CD4-positive, alpha-beta memory T cell (primary cell): ENCODE measurements around the gene BARX1. TPM values are rescaled to one million over a fixed set of nuclear protein-coding genes. Genes with fewer than 3 reads are reported as not detected.
A peak's percentile ranks its signal among the peaks of the same experiment; 100 is the strongest.

ENCODE experiments used
- CTCF ChIA-PET: fragments of 350-600 bp; sonication (Branson Sonifier 250); formaldehyde crosslinking; loops from one replicate; lab custom pipeline; 2021; ENCODE audit warnings: inconsistent platforms; ENCODE audit not compliant: partially characterized antibody; lab: Charles Lee
- POLR2A ChIA-PET: fragments of 350-600 bp; sonication (Branson Sonifier 250); formaldehyde crosslinking; loops from one replicate; lab custom pipeline; 2021; ENCODE audit not compliant: partially characterized antibody; lab: Charles Lee
- DNase-seq, 5 donors: peaks; one replicate each; pipeline versions ENCODE4 v3.0.0 to v3.0.0-alpha.2; 2020 to 2022; ENCODE audit warnings: mixed read lengths in 1 of 5
- H3K27ac ChIP-seq: one replicate; pipeline ENCODE4 v1.7.0; 2013; ENCODE audit warnings: low read depth, low read length
- H3K27me3 ChIP-seq: 2 replicates; pipeline ENCODE4 v1.7.0; 2013; ENCODE audit warnings: mild to moderate bottlenecking, low read length, moderate library complexity; ENCODE audit not compliant: insufficient read depth
- H3K36me3 ChIP-seq: 2 replicates; pipeline ENCODE4 v1.7.0; 2013; ENCODE audit warnings: mild to moderate bottlenecking, low read length, moderate library complexity; ENCODE audit not compliant: insufficient read depth
- H3K4me1 ChIP-seq: 2 replicates; pipeline ENCODE4 v1.7.0; 2013; ENCODE audit warnings: mild to moderate bottlenecking, low read length, moderate library complexity; ENCODE audit not compliant: insufficient read depth
- H3K4me3 ChIP-seq, 2 donors: one replicate each; pipeline ENCODE4 v1.7.0; 2013; ENCODE audit warnings: low read length in 2 of 2, mild to moderate bottlenecking in 1 of 2
- H3K9me3 ChIP-seq, 2 donors: one replicate each; pipeline ENCODE4 v1.7.0; 2013; ENCODE audit warnings: low read length in 2 of 2, control low read depth in 1 of 2; ENCODE audit not compliant: control insufficient read depth in 1 of 2
- H3K27ac Mint-ChIP-seq, 7 donors: one replicate each; pipeline ENCODE4 v1.8.0; 2020 to 2021; ENCODE audit warnings: mixed read lengths in 7 of 7, mild to moderate bottlenecking in 6 of 7, inconsistent platforms in 3 of 7, moderate library complexity in 3 of 7
- H3K27me3 Mint-ChIP-seq, 2 donors: one replicate each; pipeline ENCODE4 v1.8.0; 2020 to 2021; ENCODE audit warnings: mixed read lengths in 2 of 2
- H3K36me3 Mint-ChIP-seq, 2 donors: one replicate each; pipeline ENCODE4 v1.8.0; 2020 to 2021; ENCODE audit warnings: mixed read lengths in 2 of 2, inconsistent platforms in 1 of 2, mild to moderate bottlenecking in 1 of 2
- H3K4me1 Mint-ChIP-seq, 4 donors: one replicate each; pipeline ENCODE4 v1.8.0; 2020 to 2021; ENCODE audit warnings: mixed read lengths in 4 of 4, mild to moderate bottlenecking in 1 of 4
- H3K4me3 Mint-ChIP-seq, 8 donors: one replicate each; pipeline ENCODE4 v1.8.0; 2020 to 2021; ENCODE audit warnings: mixed read lengths in 8 of 8, mild to moderate bottlenecking in 7 of 8, moderate library complexity in 6 of 8, inconsistent platforms in 3 of 8
- H3K9me3 Mint-ChIP-seq, 8 donors: one replicate each; pipeline ENCODE4 v1.8.0; 2020 to 2021; ENCODE audit warnings: mixed read lengths in 8 of 8, mild to moderate bottlenecking in 5 of 8, inconsistent platforms in 3 of 8, moderate library complexity in 1 of 8
- intact Hi-C: fragments of 100-400 bp; cut with micrococcal nuclease; formaldehyde crosslinking; loops from one replicate; pipeline ENCODE4 v1.15.1; 2023
- polyA plus RNA-seq, 2 donors: library from polyadenylated mRNA; unstranded; fragments of 300-500 nt; fragmentation: Illumina TruSeq; gene quantifications; one replicate each; pipeline ENCODE4 v1.2.3, GENCODE V29; 2021
- total RNA-seq, 2 experiments: library from RNA; stranded (reverse); gene quantifications; one replicate each; pipeline ENCODE4 v1.2.3, GENCODE V29; 2021

Gene BARX1
- total and polyA plus RNA-seq, 4 experiments from 2014 or later, result not detected

GRCh38 chr9:93955981-93956784 lies 1.0 kb upstream of the BARX1 start:
- H3K36me3 Mint-ChIP-seq, result no peaks in the 10 kb centered on the region
- Histone ChIP-seq H3K9me3 (no peaks in the 10 kb centered on the region), H3K4me3 (no peak overlapping the region), H3K27ac (no peak overlapping the region), H3K36me3 (no peaks in the 10 kb centered on the region), H3K4me1 (peaks cover 55% of the 10 kb centered on the region), H3K27me3 (peaks cover 65% of the 10 kb centered on the region)
- peak overlapping the region in 6 of 8 donors; percentile 43 to 82 (median 72) for H3K4me3 Mint-ChIP-seq
- no peak for DNase-seq
- H3K27ac Mint-ChIP-seq, result no peak overlapping the region
- H3K4me1 Mint-ChIP-seq, result peaks cover 15 to 69% (median 42%) of the 10 kb centered on the region in 4 donors
- ChIA-PET CTCF (no interaction called here), POLR2A (no interaction called here)
- H3K9me3 Mint-ChIP-seq, result peaks cover 0 to 3% (median 0%) of the 10 kb centered on the region in 8 donors
- H3K27me3 Mint-ChIP-seq, result peaks cover 46 to 61% of the 10 kb centered on the region in 2 donors
- intact Hi-C loops, result no loop called here

- Histone ChIP-seq H3K4me3 (no peak overlapping the region), H3K4me1 (peaks cover 54% of the 10 kb centered on the region), H3K9me3 (no peaks in the 10 kb centered on the region), H3K27me3 (peaks cover 66% of the 10 kb centered on the region), H3K27ac (no peak overlapping the region), H3K36me3 (no peaks in the 10 kb centered on the region)
- H3K27me3 Mint-ChIP-seq, result peaks cover 44 to 63% of the 10 kb centered on the region in 2 donors
- ChIA-PET CTCF (no interaction called here), POLR2A (no interaction called here)
- intact Hi-C loops, result no loop called here
- H3K36me3 Mint-ChIP-seq, result no peaks in the 10 kb centered on the region
- no peak overlapping the region for H3K27ac Mint-ChIP-seq
- peak overlapping the region in 3 of 8 donors; percentile 8 to 48 (median 13) for H3K4me3 Mint-ChIP-seq
- H3K9me3 Mint-ChIP-seq, result peaks cover 0 to 3% (median 0%) of the 10 kb centered on the region in 8 donors
- peaks cover 20 to 72% (median 45%) of the 10 kb centered on the region in 4 donors for H3K4me1 Mint-ChIP-seq
- no peak for DNase-seq
Measured at GRCh38 chr9:93954434-93955061, 607 bp downstream of the BARX1 start.

GRCh38 chr9:93953496-93954433 lies 1.4 kb downstream of the BARX1 start:
- ChIA-PET CTCF (interaction anchor here (1.3 kb wide), 1 partner anchor 9 kb away, joined by 7 read pairs; no protein-coding TSS in a partner anchor), POLR2A (no interaction called here)
- Mint-ChIP-seq H3K27ac (peak overlapping the region in 2 of 7 donors; percentile 10 to 17), H3K9me3 (peaks cover 0 to 3% (median 0%) of the 10 kb centered on the region in 8 donors), H3K4me1 (peaks cover 17 to 68% (median 39%) of the 10 kb centered on the region in 4 donors), H3K36me3 (no peaks in the 10 kb centered on the region), H3K27me3 (peaks cover 47 to 57% of the 10 kb centered on the region in 2 donors), H3K4me3 (peak overlapping the region; percentile 38 to 88 (median 68))
- H3K4me1 ChIP-seq, result peaks cover 49% of the 10 kb centered on the region
- DNase-seq, result no peak
- no peak overlapping the region for H3K4me3 ChIP-seq
- no peaks in the 10 kb centered on the region for H3K9me3 ChIP-seq
- intact Hi-C loops, result no loop called here
- no peak overlapping the region for H3K27ac ChIP-seq
- no peaks in the 10 kb centered on the region for H3K36me3 ChIP-seq
- H3K27me3 ChIP-seq, result peaks cover 63% of the 10 kb centered on the region

- peak overlapping the region in 2 of 7 donors; percentile 5 to 17 for H3K27ac Mint-ChIP-seq
- Histone ChIP-seq H3K9me3 (no peaks in the 10 kb centered on the region), H3K27ac (no peak overlapping the region), H3K27me3 (peaks cover 66% of the 10 kb centered on the region), H3K4me1 (peaks cover 44% of the 10 kb centered on the region), H3K4me3 (no peak overlapping the region), H3K36me3 (no peaks in the 10 kb centered on the region)
- H3K27me3 Mint-ChIP-seq, result peaks cover 50 to 54% of the 10 kb centered on the region in 2 donors
- peak overlapping the region; percentile 15 to 88 (median 69) for H3K4me3 Mint-ChIP-seq
- ChIA-PET POLR2A (no interaction called here), CTCF (interaction anchor here (1.3 kb wide), 1 partner anchor 9 kb away, joined by 7 read pairs; no protein-coding TSS in a partner anchor)
- peaks cover 16 to 61% (median 38%) of the 10 kb centered on the region in 4 donors for H3K4me1 Mint-ChIP-seq
- peaks cover 0 to 3% (median 0%) of the 10 kb centered on the region in 8 donors for H3K9me3 Mint-ChIP-seq
- DNase-seq, result no peak
- H3K36me3 Mint-ChIP-seq, result no peaks in the 10 kb centered on the region
- intact Hi-C loops, result no loop called here
Measured at GRCh38 chr9:93952784-93953495, 2.2 kb downstream of the BARX1 start.

GRCh38 chr9:93952119-93952783 lies 2.9 kb downstream of the BARX1 start:
- intact Hi-C loops, result no loop called here
- CTCF ChIA-PET, result interaction anchor here (1.2 to 1.3 kb wide), 2 partner anchors 9 to 10 kb away, joined by 3 to 7 read pairs; no protein-coding TSS in a partner anchor

GRCh38 chr9:93951655-93952118 lies 3.5 kb downstream of the BARX1 start:
- no peaks in the 10 kb centered on the region for H3K36me3 ChIP-seq
- peaks cover 55 to 59% of the 10 kb centered on the region in 2 donors for H3K27me3 Mint-ChIP-seq
- H3K4me3 Mint-ChIP-seq, result peak overlapping the region; percentile 57 to 87 (median 72)
- H3K4me1 ChIP-seq, result peaks cover 44% of the 10 kb centered on the region
- DNase-seq, result no peak
- H3K36me3 Mint-ChIP-seq, result no peaks in the 10 kb centered on the region
- H3K9me3 Mint-ChIP-seq, result peaks cover 0 to 3% (median 0%) of the 10 kb centered on the region in 8 donors
- H3K27me3 ChIP-seq, result peaks cover 60% of the 10 kb centered on the region
- CTCF ChIA-PET, result interaction anchor here (1.2 kb wide), 1 partner anchor 10 kb away, joined by 3 read pairs; no protein-coding TSS in a partner anchor
- POLR2A ChIA-PET, result no interaction called here
- no peak overlapping the region for H3K27ac ChIP-seq
- intact Hi-C loops, result no loop called here
- no peak overlapping the region for H3K27ac Mint-ChIP-seq
- H3K4me1 Mint-ChIP-seq, result peaks cover 16 to 64% (median 38%) of the 10 kb centered on the region in 4 donors
- H3K9me3 ChIP-seq, result no peaks in the 10 kb centered on the region
- peak overlapping the region in 1 of 2 donors; percentile 48 for H3K4me3 ChIP-seq

More at GRCh38 chr9:93952119-93952783, 2.9 kb downstream of the BARX1 start:
- Mint-ChIP-seq H3K27ac (no peak overlapping the region), H3K4me3 (peak overlapping the region in 7 of 8 donors; percentile 47 to 76 (median 69)), H3K4me1 (peaks cover 16 to 59% (median 38%) of the 10 kb centered on the region in 4 donors), H3K9me3 (peaks cover 0 to 3% (median 0%) of the 10 kb centered on the region in 8 donors), H3K36me3 (no peaks in the 10 kb centered on the region), H3K27me3 (peaks cover 52 to 55% of the 10 kb centered on the region in 2 donors)
- DNase-seq, result no peak
- no peaks in the 10 kb centered on the region for H3K9me3 ChIP-seq
- peaks cover 64% of the 10 kb centered on the region for H3K27me3 ChIP-seq
- POLR2A ChIA-PET, result no interaction called here
- H3K36me3 ChIP-seq, result no peaks in the 10 kb centered on the region
- H3K27ac ChIP-seq, result no peak overlapping the region
- peak overlapping the region in 1 of 2 donors; percentile 48 for H3K4me3 ChIP-seq
- peaks cover 44% of the 10 kb centered on the region for H3K4me1 ChIP-seq
